Measurements from ENCODE around the gene FBXL16.

DNA sequence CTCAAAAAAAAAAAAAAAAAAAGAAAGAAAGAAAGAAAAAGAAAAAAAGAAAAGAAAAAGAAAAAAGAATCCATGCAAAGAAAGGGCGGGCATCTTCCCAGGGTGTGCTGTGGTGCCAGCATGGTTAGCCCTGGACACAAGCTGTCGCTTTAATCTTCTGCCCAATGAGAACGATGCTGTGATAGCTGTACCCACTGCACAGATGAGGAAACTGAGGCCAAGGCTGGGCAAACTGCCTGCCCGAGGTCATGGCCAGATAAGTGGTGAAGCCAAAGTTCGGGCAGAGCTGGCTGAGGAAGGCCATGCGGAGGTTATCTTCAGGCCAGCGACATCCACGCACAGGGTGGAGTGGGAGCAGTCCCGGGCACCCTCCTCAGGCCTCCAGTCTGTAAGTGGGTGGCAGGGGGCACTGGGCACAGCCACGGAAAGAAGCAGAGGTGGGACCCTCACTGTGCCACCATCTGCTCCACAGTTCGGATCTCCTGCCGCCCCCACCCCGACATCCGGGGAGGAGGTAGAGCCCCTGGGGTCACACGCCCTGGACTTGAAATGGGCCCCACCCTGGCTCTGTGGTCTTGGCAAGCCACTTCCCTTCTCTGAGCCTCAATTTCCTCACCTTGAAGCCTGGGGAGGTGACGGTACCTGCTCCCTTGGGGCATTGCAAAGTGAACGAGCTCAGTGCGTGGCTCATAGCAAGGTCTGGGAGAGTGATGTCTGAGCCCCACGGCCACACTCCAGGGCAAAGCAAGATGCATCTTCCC lies 6.5 kb downstream of the FBXL16 start:
- TF ChIP-seq MAZ (IDR thresholded peaks at IDR 0.05; ENCODE audit: borderline replicate concordance, low read depth, low read length), result no peak
- TF ChIP-seq POLR2A (IDR thresholded peaks at IDR 0.05; ENCODE audit: low read length), result no peak
- TF ChIP-seq, protein P1, sequence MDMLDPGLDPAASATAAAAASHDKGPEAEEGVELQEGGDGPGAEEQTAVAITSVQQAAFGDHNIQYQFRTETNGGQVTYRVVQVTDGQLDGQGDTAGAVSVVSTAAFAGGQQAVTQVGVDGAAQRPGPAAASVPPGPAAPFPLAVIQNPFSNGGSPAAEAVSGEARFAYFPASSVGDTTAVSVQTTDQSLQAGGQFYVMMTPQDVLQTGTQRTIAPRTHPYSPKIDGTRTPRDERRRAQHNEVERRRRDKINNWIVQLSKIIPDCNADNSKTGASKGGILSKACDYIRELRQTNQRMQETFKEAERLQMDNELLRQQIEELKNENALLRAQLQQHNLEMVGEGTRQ (IDR thresholded peaks at IDR 0.05), result no peak
- TF ChIP-seq, protein P2, sequence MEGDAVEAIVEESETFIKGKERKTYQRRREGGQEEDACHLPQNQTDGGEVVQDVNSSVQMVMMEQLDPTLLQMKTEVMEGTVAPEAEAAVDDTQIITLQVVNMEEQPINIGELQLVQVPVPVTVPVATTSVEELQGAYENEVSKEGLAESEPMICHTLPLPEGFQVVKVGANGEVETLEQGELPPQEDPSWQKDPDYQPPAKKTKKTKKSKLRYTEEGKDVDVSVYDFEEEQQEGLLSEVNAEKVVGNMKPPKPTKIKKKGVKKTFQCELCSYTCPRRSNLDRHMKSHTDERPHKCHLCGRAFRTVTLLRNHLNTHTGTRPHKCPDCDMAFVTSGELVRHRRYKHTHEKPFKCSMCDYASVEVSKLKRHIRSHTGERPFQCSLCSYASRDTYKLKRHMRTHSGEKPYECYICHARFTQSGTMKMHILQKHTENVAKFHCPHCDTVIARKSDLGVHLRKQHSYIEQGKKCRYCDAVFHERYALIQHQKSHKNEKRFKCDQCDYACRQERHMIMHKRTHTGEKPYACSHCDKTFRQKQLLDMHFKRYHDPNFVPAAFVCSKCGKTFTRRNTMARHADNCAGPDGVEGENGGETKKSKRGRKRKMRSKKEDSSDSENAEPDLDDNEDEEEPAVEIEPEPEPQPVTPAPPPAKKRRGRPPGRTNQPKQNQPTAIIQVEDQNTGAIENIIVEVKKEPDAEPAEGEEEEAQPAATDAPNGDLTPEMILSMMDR (IDR thresholded peaks at IDR 0.05), result no peak
- TF ChIP-seq JUNB (IDR thresholded peaks at IDR 0.05), result no peak

All from A549 (cell line).